HG03575 (cell line): Measurements from ENCODE around the gene LAMC2.
"Not testable (repeated sequence)": the region's sequence is repeated elsewhere in the genome, so short reads cannot be mapped to it uniquely, and the experiment has no call there.

Experiments
- ATAC-seq: cut with Tn5 transposase; IDR thresholded peaks from one replicate; pipeline ENCODE4 v1.9.1; 2021; ENCODE audit not compliant: unreplicated experiment, insufficient number of reproducible peaks, low FRiP score; ENCODE audit errors: extremely low read depth

LAMC2 gene

DNA sequence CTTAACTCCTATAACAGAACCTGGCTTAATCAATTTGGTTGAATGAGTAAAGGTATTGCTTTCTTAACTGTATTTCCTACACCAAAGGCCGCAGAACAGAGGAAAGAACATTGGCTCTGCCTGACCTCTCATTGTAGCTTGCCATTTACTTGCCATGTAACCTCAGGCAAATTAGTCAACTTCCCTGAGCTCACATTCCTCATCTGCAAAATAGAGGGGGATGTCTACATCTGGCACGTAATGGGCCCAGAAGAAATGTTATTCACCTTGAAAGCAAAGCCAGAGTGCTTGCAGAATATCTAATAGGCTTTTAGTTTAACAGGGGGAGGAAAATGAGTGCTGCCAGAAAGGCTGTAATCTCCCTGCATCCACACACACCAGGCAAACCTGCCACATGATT, 44.3 kb downstream of the LAMC2 start:
- ATAC-seq, result no peak

GRCh38 chr1:183231545-183231944, 45.5 kb downstream of the LAMC2 start:
- ATAC-seq, result no peak

- no peak for ATAC-seq
Observed at GRCh38 chr1:183233113-183233512, 47.0 kb downstream of the LAMC2 start.

DNA sequence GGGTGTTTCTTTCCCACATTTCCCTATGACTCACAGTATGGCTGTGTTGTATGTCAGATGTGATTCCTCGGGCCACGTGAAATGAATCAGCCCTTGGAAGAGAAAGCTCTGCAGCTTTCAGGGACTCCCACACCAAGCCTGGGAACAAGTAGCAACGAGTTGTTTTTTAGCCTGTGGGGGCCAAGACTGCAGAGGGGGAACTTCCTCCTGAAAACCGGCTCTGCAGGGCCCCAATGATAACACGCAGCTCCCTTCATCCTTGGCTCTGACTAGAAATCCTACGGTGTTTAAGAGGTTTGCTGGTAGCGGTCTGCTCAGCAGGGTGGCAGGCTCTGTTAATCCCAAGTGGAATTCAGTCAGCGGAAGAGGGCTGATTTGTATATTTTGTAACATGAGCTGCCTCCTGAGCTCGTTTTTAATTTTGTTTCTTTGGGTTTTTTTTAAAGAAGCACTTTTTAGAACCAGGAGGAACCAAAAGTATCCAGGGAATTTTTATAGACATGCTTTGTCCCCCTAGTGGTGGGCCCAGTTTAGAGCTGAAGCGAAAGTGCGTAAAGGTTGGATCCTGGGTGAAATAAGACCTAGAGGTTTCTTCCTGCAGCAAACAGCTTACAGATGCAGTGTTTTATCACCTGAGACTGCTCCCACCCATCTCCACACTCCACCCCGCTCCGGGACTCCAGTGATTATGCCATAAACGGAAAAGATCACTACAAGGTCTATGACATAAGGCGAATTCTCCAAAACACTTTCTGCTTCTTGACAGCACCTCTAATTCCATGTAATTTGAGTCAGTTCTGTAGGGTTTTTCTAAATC, 48.8 kb downstream of the LAMC2 start:
- ATAC-seq, result no peak

- no peak for ATAC-seq
Observed at GRCh38 chr1:183235503-183235902, 49.4 kb downstream of the LAMC2 start.

GRCh38 chr1:183236158-183236725, 50.2 kb downstream of the LAMC2 start:
- no peak for ATAC-seq

- no peak for ATAC-seq
Observed at GRCh38 chr1:183237046-183237445, 51.0 kb downstream of the LAMC2 start.

- ATAC-seq, result no peak
Observed at GRCh38 chr1:183238071-183238470, 52.0 kb downstream of the LAMC2 start.

- ATAC-seq, result no peak
Observed at GRCh38 chr1:183239220-183239742, 53.2 kb downstream of the LAMC2 start.

- ATAC-seq, result no peak
Observed at GRCh38 chr1:183239793-183240525, 53.9 kb downstream of the LAMC2 start.

- ATAC-seq, result no peak
Observed at GRCh38 chr1:183240526-183240825, 54.4 kb downstream of the LAMC2 start.

- ATAC-seq, result not testable (repeated sequence)
Observed at GRCh38 chr1:183240853-183241252, 54.8 kb downstream of the LAMC2 start.

GRCh38 chr1:183241471-183241870, 55.4 kb downstream of the LAMC2 start:
- no peak for ATAC-seq

GRCh38 chr1:183242556-183242955, 56.5 kb downstream of the LAMC2 start:
- no peak for ATAC-seq

- no peak for ATAC-seq
Observed at GRCh38 chr1:183243161-183244050, 57.3 kb downstream of the LAMC2 start.

- no peak for ATAC-seq
Observed at GRCh38 chr1:183244466-183244865, 58.4 kb downstream of the LAMC2 start.

GRCh38 chr1:183245357-183245756, 59.3 kb downstream of the LAMC2 start:
- no peak for ATAC-seq

DNA sequence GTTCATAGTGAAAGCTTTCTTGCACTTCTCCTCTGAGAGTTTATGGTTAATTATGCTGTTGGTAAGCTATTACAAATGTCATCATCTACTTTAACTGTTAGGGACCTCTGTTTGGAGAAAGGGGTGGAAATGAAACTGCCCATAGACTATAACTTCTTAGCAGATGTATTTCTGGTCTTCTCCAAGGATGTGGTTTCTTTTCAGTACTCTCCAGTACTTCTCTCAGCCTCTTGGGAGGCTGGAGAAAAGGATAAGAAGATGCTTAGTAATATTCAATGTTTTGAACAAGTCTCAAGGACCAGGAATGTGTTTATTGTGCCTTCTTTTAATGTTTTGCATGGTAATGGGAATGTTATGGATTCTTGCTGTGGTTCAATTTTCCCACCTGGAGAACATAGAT, 60.4 kb downstream of the LAMC2 start:
- no peak for ATAC-seq

GRCh38 chr1:183247066-183247465, 61.0 kb downstream of the LAMC2 start:
- ATAC-seq, result no peak
